GM18499 (cell line): ENCODE data around the gene PPP2R5A.

ENCODE experiments used
- ATAC-seq: cut with Tn5 transposase; IDR thresholded peaks from one replicate; pipeline ENCODE4 v1.9.1; 2021; ENCODE audit warnings: moderate number of reproducible peaks; ENCODE audit not compliant: insufficient read depth, unreplicated experiment

The PPP2R5A gene

DNA sequence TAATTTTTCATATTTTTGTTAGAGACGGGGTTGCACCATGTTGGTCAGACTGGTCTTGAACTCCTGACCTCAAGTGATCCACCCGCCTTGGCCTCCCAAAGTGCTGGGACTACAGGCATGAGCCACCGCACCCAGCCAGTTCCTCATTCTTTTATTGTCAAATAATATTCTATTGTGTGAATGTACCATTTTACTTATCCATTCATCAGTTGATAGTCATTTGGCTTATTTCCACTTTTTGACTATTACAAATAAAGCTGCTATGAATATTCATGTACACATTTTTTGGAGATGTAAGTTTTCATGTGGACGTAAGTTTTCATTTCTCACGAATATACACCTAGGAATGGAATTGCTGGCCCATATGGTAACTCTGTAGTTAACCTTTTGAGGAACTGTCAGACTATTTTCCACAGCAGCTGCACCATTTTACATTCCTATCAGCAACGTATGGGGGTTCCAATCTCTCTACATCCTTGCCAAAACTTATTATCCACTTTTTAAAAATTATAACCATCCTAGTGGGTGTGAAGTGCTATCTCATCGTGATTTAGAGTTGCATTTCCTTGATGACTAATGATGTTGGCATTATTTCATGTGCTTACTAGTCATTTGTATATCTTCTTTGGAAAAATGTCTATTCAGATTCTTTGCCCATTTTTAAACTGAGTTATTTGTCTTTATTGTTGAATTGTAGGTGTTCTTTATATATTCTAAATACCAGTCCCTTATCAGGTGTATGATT, 116.8 kb downstream of the PPP2R5A start:
- no peak for ATAC-seq

DNA sequence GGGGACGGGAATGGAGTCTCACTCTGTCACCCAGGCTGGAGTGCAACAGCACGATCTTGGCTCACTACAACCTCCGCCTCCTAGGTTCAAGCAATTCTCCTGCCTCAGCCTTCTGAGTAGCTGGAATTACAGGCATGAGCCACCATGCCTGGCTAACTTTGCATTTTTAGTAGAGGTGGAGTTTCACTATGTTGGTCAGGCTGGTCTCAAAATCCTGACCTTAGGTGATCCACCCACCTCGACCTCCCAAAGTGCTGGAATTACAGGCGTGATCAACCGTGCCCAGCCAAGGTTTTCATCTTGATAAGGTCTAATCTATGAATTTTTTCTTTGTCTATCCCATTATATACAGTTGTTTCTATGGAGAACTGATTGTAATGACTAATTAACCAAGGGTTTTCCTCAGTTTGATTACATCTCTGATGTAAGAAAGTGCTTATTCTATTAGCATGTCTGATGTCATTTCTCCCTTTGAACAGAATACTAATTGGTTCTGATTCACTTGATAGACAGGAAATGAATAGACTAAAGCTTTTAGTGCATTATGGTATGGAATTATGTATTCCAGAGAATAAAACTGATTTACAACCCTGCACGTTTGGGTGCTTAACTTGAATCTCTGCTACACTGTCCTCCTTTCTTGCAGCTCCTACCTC, 117.6 kb downstream of the PPP2R5A start:
- ATAC-seq, result no peak

DNA sequence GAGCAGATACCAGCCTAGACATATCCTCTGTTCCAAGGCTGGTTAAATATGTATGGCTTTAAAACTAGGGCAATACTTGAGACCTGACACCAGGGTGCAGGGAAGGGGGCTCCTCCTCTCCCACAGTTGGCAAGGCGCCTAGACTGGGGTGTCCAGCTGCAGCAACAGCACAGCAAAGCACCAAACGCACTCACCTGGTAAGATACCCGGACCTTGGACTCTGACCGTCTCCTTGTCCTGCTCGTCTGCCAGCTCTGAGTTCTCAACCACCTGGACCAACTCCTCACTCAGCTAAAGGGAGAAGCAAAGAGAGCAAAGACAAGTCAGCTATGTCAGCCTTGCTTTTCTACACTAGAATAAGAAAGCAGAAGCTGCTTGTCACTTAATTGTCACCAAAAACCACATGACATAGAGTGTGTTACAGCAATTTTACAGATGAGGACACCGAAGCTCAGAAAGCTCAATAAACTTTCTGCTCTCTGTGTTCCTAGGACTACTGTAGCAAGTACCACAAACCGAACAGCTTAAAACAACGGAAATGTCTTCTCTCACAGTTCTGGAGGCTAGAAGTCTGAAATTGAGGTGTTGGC, 125.1 kb downstream of the PPP2R5A start:
- no peak for ATAC-seq
